GM18511 (cell line): ENCODE data around the gene ULBP1.
A peak's percentile ranks its signal among the peaks of the same experiment; 100 is the strongest.
"Not testable (repeated sequence)": the region's sequence is repeated elsewhere in the genome, so short reads cannot be mapped to it uniquely, and the experiment has no call there.

Experiments used
- ATAC-seq: cut with Tn5 transposase; IDR thresholded peaks from one replicate; pipeline ENCODE4 v1.9.1; 2021; ENCODE audit warnings: mild to moderate bottlenecking, moderate library complexity; ENCODE audit not compliant: unreplicated experiment

The ULBP1 gene

GRCh38 chr6:149963462-149964307 lies at the start of gene ULBP1:
Gene ULBP1, plus strand, starts transcription at chr6:149963943. Its CDS starts 107 bp downstream, at chr6:149964050.
- peak; percentile 65 for ATAC-seq

GRCh38 chr6:149915970-149916865 lies 47.5 kb upstream of the ULBP1 start:
- no peak for ATAC-seq

- no peak for ATAC-seq
Measured at GRCh38 chr6:149917679-149918078, 46.1 kb upstream of the ULBP1 start.

GRCh38 chr6:149918151-149918905 lies 45.4 kb upstream of the ULBP1 start:
- no peak for ATAC-seq

- ATAC-seq: not testable (repeated sequence)
Measured at GRCh38 chr6:149919126-149919833, 44.5 kb upstream of the ULBP1 start.

- no peak for ATAC-seq
Measured at GRCh38 chr6:149919834-149920225, 43.9 kb upstream of the ULBP1 start.

GRCh38 chr6:149921361-149921760 lies 42.4 kb upstream of the ULBP1 start:
- no peak for ATAC-seq

GRCh38 chr6:149922091-149922490 lies 41.7 kb upstream of the ULBP1 start:
- not testable (repeated sequence) for ATAC-seq

- no peak for ATAC-seq
Measured at GRCh38 chr6:149922642-149923326, 41.0 kb upstream of the ULBP1 start, which contains the start of gene RAET1G. Gene RAET1G, minus strand, starts transcription at chr6:149923121. Its CDS starts 111 bp downstream, at chr6:149923010.

GRCh38 chr6:149923327-149923986 lies 40.3 kb upstream of the ULBP1 start:
- ATAC-seq: no peak

- no peak for ATAC-seq
Measured at GRCh38 chr6:149924206-149924932, 39.4 kb upstream of the ULBP1 start.

GRCh38 chr6:149924933-149925252 lies 38.9 kb upstream of the ULBP1 start:
- no peak for ATAC-seq

- no peak for ATAC-seq
Measured at GRCh38 chr6:149925253-149925973, 38.3 kb upstream of the ULBP1 start.

GRCh38 chr6:149925974-149926777 lies 37.6 kb upstream of the ULBP1 start:
- no peak for ATAC-seq

- not testable (repeated sequence) for ATAC-seq
Measured at GRCh38 chr6:149927025-149927424, 36.7 kb upstream of the ULBP1 start.

- ATAC-seq: no peak
Measured at GRCh38 chr6:149929422-149929821, 34.3 kb upstream of the ULBP1 start.

- no peak for ATAC-seq
Measured at GRCh38 chr6:149931501-149931900, 32.2 kb upstream of the ULBP1 start.
